HepG2 (cell line): ENCODE measurements around the gene ZNF23. TPM values are rescaled to one million over a fixed set of nuclear protein-coding genes. Genes with fewer than 3 reads are reported as not detected.

Experiments used
- EED ChIP-seq: sonication (generic); formaldehyde crosslinking; IDR thresholded peaks from 2 replicates; pipeline ENCODE4 v1.5.0; 2020; ENCODE audit warnings: mild to moderate bottlenecking, missing genetic modification reagents
- HNRNPK ChIP-seq: fragments of 200-400 bp; formaldehyde crosslinking; IDR thresholded peaks from 2 replicates; pipeline ENCODE4 v1.6.1; 2018; ENCODE audit warnings: low read length, low read depth, moderate library complexity, mild to moderate bottlenecking; ENCODE audit not compliant: poor library complexity, severe bottlenecking
- RBM22 ChIP-seq: fragments of 200-400 bp; formaldehyde crosslinking; optimal IDR thresholded peaks from 2 replicates; pipeline ENCODE3; 2017; ENCODE audit warnings: mild to moderate bottlenecking, low read length, moderate library complexity
- SAP130 ChIP-seq: IDR thresholded peaks from 2 replicates; pipeline ENCODE4 v1.6.1; 2016; ENCODE audit warnings: low read depth
- ZNF446 ChIP-seq: sonication (generic); formaldehyde crosslinking; IDR thresholded peaks from 2 replicates; pipeline ENCODE4 v1.5.0; 2020; ENCODE audit warnings: mild to moderate bottlenecking, missing genetic modification reagents
- ZNF709 ChIP-seq: sonication (generic); formaldehyde crosslinking; IDR thresholded peaks from 2 replicates; pipeline ENCODE4 v1.5.0; 2020; ENCODE audit warnings: mild to moderate bottlenecking, missing genetic modification reagents
- polyA plus RNA-seq, 8 experiments: library from polyadenylated mRNA; depleted of rRNA in 3 of 8; stranded (reverse) in 7 of 8; unstranded in 1 of 8; fragments of >200 nt; fragmentation: Illumina TruSeq in 4 of 8; extraction: Trizol in 4 of 8; gene quantifications; 2 replicates each; pipeline versions ENCODE4 v1.2.1 to v1.2.3, GENCODE V29; 2011 to 2016; ENCODE audit warnings: low read depth in 4 of 8, missing spikeins in 1 of 8, mixed read lengths in 1 of 8; ENCODE audit not compliant: insufficient read depth in 1 of 8
- total RNA-seq, 5 experiments: library from RNA; depleted of rRNA; stranded (reverse); fragments of >200 nt; fragmentation: Illumina TruSeq; extraction: Trizol; gene quantifications; 2 replicates each; pipeline ENCODE4 v1.2.3, GENCODE V29; 2016; ENCODE audit warnings: low read depth in 1 of 5
- TF ChIP-seq, protein P1 (sequence below): sonication (generic); formaldehyde crosslinking; IDR thresholded peaks from 2 replicates; pipeline ENCODE4 v1.4.0; 2020; ENCODE audit warnings: missing genetic modification reagents
- TF ChIP-seq, protein P2 (sequence below): sonication (generic); formaldehyde crosslinking; IDR thresholded peaks from 2 replicates; pipeline ENCODE4 v1.5.0; 2020; ENCODE audit warnings: missing genetic modification reagents
- TF ChIP-seq, protein P3 (sequence below): sonication (generic); formaldehyde crosslinking; IDR thresholded peaks from 2 replicates; pipeline ENCODE4 v1.4.0; 2020; ENCODE audit warnings: missing genetic modification reagents
- TF ChIP-seq, protein P4 (sequence below): sonication (generic); formaldehyde crosslinking; IDR thresholded peaks from 2 replicates; pipeline ENCODE4 v1.8.1; 2023; ENCODE audit warnings: missing genetic modification reagents, mild to moderate bottlenecking, borderline replicate concordance
- TF ChIP-seq, protein P5 (sequence below): sonication (generic); formaldehyde crosslinking; IDR thresholded peaks from 2 replicates; pipeline ENCODE4 v1.9.0; 2021; ENCODE audit warnings: mild to moderate bottlenecking, missing genetic modification reagents
- TF ChIP-seq, protein P6 (sequence below): sonication (generic); formaldehyde crosslinking; IDR thresholded peaks from 2 replicates; pipeline ENCODE4 v1.4.0; 2020; ENCODE audit warnings: missing genetic modification reagents

The ZNF23 gene
- total and polyA plus RNA-seq, 2 of the 13 experiments (the other 11 are each of a cell fraction or from before 2014, with no cell fraction given): 8.6 to 12.2 TPM

DNA sequence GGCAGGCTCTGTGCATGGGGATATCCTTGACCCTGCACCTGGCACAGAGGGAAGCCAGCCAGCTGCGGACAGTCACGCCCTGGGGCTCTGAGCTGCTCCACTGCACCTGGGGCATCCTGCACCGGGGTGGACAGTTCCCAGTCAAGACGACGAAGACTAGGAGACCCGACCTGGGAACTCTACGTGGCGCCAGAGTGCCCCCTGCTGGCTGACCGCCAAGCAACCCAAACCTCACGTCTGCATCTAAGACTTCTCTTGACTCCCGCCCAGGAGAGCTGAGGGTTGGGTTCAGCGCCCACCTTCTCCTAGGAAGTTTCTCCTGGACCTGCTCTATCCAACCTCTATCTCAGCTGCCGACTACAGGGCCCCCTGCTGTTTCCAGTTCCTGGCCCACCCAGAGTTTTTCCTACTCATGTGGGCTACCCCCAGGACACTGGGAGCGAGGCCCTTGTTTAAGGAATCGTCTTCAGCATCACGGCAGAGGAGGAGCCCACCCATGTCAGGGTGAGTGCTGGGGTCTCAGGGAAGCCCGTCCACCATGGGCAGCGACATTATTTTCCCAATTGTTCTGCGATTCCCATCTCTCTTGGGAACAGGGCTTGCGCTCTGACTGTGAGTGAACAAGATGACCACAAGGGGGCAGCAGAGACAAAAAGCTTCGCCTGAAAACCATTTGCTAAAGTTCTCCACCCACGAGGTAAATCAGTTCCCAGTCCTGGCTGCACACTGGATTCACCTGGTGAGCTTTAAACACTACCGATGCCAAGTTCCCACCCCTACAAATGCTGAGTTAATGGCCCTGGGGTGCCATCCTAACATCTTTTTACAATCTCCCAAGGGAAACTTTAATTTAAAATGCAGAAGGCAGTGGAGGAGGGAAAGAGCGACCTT is 49.5 kb downstream of the ZNF23 start (continued):
- TF ChIP-seq, protein P1, sequence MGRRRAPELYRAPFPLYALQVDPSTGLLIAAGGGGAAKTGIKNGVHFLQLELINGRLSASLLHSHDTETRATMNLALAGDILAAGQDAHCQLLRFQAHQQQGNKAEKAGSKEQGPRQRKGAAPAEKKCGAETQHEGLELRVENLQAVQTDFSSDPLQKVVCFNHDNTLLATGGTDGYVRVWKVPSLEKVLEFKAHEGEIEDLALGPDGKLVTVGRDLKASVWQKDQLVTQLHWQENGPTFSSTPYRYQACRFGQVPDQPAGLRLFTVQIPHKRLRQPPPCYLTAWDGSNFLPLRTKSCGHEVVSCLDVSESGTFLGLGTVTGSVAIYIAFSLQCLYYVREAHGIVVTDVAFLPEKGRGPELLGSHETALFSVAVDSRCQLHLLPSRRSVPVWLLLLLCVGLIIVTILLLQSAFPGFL: no peak
- TF ChIP-seq EED: no peak
- TF ChIP-seq, protein P2, sequence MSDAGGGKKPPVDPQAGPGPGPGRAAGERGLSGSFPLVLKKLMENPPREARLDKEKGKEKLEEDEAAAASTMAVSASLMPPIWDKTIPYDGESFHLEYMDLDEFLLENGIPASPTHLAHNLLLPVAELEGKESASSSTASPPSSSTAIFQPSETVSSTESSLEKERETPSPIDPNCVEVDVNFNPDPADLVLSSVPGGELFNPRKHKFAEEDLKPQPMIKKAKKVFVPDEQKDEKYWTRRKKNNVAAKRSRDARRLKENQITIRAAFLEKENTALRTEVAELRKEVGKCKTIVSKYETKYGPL (CRISPR knock-in tag): no peak
- no peak for TF ChIP-seq RBM22
- TF ChIP-seq, protein P3, sequence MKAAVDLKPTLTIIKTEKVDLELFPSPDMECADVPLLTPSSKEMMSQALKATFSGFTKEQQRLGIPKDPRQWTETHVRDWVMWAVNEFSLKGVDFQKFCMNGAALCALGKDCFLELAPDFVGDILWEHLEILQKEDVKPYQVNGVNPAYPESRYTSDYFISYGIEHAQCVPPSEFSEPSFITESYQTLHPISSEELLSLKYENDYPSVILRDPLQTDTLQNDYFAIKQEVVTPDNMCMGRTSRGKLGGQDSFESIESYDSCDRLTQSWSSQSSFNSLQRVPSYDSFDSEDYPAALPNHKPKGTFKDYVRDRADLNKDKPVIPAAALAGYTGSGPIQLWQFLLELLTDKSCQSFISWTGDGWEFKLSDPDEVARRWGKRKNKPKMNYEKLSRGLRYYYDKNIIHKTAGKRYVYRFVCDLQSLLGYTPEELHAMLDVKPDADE: no peak
- TF ChIP-seq, protein P4, sequence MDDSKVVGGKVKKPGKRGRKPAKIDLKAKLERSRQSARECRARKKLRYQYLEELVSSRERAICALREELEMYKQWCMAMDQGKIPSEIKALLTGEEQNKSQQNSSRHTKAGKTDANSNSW (CRISPR knock-in tag): no peak
- TF ChIP-seq SAP130 (CRISPR knock-in tag): no peak
- TF ChIP-seq, protein P5, sequence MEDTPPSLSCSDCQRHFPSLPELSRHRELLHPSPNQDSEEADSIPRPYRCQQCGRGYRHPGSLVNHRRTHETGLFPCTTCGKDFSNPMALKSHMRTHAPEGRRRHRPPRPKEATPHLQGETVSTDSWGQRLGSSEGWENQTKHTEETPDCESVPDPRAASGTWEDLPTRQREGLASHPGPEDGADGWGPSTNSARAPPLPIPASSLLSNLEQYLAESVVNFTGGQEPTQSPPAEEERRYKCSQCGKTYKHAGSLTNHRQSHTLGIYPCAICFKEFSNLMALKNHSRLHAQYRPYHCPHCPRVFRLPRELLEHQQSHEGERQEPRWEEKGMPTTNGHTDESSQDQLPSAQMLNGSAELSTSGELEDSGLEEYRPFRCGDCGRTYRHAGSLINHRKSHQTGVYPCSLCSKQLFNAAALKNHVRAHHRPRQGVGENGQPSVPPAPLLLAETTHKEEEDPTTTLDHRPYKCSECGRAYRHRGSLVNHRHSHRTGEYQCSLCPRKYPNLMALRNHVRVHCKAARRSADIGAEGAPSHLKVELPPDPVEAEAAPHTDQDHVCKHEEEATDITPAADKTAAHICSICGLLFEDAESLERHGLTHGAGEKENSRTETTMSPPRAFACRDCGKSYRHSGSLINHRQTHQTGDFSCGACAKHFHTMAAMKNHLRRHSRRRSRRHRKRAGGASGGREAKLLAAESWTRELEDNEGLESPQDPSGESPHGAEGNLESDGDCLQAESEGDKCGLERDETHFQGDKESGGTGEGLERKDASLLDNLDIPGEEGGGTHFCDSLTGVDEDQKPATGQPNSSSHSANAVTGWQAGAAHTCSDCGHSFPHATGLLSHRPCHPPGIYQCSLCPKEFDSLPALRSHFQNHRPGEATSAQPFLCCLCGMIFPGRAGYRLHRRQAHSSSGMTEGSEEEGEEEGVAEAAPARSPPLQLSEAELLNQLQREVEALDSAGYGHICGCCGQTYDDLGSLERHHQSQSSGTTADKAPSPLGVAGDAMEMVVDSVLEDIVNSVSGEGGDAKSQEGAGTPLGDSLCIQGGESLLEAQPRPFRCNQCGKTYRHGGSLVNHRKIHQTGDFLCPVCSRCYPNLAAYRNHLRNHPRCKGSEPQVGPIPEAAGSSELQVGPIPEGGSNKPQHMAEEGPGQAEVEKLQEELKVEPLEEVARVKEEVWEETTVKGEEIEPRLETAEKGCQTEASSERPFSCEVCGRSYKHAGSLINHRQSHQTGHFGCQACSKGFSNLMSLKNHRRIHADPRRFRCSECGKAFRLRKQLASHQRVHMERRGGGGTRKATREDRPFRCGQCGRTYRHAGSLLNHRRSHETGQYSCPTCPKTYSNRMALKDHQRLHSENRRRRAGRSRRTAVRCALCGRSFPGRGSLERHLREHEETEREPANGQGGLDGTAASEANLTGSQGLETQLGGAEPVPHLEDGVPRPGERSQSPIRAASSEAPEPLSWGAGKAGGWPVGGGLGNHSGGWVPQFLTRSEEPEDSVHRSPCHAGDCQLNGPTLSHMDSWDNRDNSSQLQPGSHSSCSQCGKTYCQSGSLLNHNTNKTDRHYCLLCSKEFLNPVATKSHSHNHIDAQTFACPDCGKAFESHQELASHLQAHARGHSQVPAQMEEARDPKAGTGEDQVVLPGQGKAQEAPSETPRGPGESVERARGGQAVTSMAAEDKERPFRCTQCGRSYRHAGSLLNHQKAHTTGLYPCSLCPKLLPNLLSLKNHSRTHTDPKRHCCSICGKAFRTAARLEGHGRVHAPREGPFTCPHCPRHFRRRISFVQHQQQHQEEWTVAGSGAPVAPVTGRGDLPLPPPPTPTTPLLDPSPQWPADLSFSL: no peak
- TF ChIP-seq, protein P6, sequence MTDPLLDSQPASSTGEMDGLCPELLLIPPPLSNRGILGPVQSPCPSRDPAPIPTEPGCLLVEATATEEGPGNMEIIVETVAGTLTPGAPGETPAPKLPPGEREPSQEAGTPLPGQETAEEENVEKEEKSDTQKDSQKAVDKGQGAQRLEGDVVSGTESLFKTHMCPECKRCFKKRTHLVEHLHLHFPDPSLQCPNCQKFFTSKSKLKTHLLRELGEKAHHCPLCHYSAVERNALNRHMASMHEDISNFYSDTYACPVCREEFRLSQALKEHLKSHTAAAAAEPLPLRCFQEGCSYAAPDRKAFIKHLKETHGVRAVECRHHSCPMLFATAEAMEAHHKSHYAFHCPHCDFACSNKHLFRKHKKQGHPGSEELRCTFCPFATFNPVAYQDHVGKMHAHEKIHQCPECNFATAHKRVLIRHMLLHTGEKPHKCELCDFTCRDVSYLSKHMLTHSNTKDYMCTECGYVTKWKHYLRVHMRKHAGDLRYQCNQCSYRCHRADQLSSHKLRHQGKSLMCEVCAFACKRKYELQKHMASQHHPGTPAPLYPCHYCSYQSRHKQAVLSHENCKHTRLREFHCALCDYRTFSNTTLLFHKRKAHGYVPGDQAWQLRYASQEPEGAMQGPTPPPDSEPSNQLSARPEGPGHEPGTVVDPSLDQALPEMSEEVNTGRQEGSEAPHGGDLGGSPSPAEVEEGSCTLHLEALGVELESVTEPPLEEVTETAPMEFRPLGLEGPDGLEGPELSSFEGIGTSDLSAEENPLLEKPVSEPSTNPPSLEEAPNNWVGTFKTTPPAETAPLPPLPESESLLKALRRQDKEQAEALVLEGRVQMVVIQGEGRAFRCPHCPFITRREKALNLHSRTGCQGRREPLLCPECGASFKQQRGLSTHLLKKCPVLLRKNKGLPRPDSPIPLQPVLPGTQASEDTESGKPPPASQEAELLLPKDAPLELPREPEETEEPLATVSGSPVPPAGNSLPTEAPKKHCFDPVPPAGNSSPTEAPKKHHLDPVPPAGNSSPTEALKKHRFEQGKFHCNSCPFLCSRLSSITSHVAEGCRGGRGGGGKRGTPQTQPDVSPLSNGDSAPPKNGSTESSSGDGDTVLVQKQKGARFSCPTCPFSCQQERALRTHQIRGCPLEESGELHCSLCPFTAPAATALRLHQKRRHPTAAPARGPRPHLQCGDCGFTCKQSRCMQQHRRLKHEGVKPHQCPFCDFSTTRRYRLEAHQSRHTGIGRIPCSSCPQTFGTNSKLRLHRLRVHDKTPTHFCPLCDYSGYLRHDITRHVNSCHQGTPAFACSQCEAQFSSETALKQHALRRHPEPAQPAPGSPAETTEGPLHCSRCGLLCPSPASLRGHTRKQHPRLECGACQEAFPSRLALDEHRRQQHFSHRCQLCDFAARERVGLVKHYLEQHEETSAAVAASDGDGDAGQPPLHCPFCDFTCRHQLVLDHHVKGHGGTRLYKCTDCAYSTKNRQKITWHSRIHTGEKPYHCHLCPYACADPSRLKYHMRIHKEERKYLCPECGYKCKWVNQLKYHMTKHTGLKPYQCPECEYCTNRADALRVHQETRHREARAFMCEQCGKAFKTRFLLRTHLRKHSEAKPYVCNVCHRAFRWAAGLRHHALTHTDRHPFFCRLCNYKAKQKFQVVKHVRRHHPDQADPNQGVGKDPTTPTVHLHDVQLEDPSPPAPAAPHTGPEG (CRISPR knock-in tag): no peak
- TF ChIP-seq ZNF709 (CRISPR knock-in tag): no peak
- no peak for TF ChIP-seq HNRNPK
- TF ChIP-seq ZNF446 (CRISPR knock-in tag): no peak
